T follicular helper cell (primary cell): ENCODE data around the gene CCDC33.

ENCODE experiments used
- DNase-seq: peaks from one replicate; pipeline ENCODE4 v3.0.0-alpha.2; 2020; ENCODE audit warnings: low read depth

The CCDC33 gene

DNA sequence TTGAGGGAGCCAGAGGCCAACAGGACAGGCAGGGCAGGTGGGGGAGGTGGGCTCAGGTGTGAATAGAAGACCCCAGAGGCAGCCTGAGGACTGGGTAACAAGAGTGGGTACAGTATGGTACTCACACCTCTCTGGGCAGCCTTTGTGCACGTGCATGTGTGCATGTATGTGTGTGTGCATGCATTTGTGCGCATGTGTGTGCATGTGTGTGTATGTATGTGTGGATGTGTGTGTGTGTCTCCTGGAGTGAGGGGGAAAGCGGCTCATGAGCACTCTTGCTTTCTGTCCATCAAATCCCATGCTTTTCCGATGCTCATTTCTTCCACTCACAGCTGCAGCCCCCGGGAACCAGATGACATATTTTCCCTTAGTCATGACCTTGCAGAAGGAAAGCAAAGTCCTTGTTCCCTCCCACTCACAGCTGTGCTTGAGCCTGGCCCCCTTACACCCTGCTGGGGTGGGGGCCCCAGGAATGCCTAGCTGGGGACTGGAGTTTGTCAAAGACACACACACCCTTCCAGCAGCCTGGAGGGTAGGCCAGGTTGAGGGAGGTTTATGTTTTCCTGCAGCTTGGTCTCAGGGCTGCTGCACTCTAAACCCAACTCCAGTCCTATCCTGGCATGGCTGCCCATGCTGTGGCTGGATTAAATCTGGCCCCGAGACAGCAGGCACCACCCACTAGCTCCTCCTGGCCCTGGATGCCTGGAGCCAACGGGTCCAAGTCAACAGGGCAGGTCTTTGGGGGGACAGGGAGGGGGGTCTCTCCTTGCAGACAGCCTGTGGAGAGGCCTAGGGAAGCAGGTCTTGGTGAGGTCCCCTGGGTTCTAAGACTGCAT lies 22.5 kb downstream of the CCDC33 start:
- no peak for DNase-seq

DNA sequence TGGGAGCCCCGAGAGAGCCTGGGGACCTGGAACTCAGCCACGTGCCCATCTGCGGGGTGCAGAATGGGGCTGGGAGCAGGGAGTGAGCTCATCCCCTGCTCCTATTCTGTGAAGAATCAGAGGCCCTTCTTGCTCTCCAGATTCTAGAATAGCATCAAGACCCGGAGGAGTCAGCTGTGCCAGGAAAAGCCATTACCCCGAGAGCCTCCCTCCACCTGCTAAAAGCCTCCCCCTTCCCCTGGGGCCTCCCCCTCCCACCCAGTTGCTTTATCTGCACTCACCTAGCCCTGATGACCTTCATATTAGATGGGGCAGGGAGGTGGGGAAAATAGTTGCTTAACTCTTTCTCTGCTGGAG lies 23.1 kb downstream of the CCDC33 start:
- DNase-seq: no peak

DNA sequence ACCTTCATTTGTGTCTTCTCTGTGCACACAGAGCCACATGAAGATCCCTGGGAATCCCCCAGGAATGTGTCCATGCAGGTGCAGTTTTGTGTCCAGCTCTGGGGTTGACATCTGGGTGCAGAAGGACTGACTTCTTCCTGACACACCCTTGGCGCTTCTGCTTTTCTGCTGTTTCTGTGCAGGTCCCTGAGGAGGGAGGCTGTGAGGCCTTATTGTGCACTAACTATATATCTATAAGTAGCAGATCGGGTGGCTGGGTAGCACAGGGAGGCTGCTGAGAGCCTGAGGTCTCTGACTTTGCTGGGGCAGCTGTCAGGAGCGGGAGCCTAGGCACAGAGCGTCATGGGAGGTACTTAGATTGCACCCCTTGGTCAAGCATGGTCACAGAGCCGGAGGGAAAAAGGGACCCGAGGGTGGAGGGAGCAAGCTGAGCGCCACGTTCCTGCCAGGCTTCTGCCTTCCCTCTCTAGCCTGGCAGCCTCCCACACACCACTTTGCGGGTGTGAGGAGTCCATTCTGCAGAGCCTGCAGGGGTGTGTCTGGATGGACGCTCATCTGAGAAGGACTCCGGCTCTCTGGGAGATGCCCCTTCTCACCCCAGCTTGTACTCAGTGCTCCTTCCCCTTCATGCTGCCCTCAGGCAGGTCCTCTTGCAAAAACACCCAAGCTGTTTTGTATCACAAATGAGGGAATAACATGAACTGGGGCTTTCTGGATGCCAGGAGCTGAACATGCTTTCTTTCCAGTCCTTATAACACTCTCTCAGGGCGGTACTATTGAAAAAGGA lies 23.9 kb downstream of the CCDC33 start:
- no peak for DNase-seq

DNA sequence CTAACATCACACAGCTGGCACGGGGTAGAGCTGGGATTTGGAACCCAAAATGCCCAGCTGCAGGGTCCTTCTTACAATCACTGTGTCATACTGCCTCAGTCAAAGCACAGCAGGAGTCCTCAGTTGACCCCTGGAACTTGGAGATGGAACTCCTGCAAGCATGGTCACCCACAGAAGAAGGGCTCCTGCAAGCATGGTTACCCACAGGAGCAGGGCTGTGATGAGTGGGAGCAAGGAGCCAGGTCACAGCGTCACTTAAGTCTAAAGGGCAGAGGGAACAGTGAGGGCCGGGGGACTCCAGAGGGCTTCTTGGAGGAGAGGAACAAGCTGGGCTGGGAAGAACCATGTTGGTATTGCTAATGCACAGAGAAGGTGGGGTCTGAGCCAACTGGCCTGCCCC lies 24.9 kb downstream of the CCDC33 start:
- DNase-seq: no peak

DNA sequence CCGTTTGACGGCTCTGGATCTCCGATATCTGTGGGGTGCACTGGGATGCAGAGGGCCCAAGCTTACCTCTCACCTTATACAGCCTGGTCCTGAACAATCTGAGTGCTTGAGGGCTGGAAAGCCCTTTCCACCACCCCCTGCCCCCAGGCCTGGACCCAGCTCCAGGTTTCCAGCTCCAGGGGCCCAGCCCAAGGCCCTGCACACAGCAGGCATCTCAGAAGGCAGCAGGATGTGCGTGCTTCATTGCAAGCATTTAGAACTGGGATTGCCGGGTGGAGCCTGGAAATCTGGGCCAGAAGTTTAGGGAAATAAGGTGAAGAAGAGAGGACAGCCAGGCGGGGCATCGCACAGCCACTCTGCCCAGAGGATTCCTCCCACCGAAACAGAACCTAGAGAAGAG lies 25.6 kb downstream of the CCDC33 start:
- no peak for DNase-seq

DNA sequence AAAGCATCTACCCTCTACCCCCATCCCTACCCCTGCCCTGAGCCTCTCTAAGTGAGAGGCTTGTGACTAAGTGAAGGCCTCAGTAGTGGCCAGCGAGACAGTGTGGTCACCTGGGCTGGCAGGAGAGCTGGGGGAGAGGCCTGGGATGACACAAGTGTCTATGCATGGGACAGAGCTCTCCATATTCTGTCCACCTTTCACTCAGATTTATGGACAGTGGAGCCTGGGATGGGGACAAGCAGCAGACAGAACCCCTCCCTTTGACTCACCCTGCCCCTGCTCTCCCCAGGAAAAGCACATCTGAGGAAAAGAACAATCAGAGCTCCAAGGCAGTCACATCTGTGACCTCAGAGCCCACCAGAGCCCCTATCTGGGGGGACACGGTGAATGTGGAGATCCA lies 26.0 kb downstream of the CCDC33 start:
- no peak for DNase-seq

DNA sequence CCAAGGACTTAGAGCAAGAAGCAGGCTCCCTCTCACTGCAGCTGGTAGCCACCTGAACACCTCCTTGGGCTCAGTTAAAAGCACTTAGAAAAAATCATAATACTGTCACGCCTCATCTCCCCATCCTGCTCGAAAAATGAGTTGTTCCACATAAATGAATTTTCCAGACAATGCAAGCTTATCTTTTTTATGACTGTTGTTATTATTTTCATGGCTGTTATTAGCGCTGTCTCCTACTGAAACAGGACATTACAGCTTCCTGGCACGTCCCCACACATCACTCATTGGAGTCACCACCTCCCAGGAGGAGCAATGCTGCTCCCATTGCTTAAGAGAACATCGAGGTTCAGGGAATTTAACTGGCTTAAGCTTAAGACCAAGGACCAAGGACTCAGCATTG lies 26.5 kb downstream of the CCDC33 start:
- no peak for DNase-seq

DNA sequence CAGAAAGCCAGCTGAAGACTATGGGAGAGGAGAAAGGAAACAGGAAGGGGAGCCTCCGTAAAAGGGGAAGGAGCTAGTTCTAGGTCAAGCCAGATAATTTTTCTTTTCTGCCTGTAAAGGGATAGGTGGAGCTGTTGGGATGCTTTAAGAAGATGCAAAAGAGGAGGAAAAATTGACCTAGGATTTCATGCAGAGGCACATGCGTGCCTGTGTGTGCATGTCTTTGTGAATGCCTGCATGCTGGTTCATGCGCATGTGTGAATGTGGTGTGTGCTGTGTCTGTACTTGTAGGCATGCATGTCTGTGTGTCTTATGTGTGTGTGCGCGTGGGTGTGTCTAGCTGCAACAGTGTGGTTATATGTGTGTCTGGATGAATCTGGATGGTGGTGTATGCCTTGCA lies 27.3 kb downstream of the CCDC33 start:
- DNase-seq: no peak

DNA sequence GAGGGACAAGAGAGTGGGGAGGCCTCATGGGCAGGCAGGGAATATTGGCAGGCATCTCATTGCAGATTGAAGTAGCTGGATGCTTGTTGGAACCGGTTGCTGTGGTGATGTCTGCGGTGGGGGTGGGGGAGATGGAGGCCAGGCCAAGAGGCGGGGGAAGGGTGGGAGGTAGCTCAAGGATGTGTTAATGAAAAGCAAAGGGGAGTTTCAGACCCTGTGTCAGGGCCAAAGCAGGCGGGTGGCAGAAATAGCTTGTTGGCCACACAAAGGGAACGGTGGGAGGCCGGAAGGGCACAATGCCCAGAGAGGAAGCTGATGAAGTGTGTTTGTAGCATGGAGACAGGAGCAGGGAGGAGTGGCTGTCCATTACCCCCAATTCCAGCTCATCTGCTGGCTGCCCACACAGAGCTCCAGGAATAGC lies 28.0 kb downstream of the CCDC33 start:
- no peak for DNase-seq

DNA sequence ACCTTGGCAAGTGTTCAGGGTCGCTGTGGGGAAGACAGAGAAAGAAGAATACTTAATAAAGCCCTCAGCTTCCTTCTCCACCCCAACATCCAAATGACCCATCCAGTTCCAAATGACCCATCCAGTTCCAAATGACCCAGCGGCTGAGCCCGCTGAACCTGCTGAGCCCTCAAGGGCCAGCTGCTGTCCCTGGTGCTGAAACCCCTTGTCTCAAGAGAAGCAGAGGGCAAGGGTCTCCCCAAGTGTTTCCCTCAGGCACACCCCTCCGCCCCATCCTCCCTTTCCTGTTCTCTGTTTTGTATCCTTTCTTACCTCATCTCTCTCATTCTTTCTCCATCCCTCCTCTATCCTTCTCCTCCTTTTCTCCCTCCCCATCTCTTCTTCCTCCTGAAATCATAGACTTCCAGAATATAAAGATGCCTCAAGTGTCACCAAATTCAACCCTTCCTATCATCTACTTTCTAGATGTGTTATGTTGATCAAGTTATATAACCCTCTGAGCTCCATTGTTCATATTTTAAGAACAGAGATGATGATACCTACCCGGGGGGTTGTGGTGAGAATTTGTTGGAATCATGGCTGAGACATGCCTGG lies 29.0 kb downstream of the CCDC33 start:
- DNase-seq: no peak

DNA sequence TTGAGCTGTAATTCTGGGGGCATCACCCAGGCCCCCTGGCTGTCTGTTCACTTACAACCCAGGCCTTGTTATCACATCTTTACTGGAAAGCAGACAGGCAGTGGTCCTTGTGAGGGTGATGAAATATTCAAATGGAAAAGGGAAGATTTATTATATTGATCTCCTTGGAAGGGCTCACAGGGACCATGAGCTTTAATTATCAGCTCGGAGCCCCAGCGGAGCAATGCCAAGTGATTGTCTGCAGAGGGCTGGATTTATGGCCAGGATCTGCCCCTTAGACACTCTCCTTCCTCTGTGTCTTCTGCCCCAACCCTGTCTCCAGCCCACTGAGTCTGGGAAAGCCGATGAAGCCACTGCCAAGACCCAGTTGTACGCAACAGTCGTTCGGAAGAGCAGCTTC lies 31.9 kb downstream of the CCDC33 start:
- no peak for DNase-seq

DNA sequence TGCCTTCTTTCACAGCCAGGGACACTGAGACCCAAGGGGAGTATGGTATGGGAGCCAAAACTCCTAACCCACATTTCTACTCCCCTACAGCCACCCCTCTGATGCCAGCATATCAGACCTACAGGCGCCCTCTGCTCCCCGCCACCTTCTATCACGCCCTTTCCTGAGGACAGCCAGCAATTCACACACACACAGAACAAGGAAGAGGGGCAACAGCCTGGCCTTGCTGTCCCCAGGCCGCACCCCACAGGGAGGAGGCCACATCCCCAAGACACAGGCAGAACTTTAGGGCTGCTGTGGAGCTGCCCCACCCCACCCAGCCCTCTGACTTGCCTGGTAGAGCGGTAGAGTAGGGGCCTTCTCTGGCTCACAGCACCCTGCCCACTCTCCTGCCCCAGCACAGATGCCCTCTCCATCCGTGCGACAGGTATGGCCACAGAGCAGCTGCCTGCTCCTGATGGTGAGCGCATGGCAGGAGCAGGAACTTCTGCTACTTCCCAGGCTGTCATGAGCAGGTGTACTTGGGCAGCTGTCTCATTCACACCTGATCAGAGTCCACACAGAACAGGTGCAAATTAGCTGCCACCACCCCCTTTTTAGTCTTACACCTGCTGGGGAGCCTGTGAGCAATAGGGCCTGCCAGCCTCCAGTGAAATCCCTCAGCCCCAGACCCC lies 33.4 kb downstream of the CCDC33 start:
- no peak for DNase-seq

DNA sequence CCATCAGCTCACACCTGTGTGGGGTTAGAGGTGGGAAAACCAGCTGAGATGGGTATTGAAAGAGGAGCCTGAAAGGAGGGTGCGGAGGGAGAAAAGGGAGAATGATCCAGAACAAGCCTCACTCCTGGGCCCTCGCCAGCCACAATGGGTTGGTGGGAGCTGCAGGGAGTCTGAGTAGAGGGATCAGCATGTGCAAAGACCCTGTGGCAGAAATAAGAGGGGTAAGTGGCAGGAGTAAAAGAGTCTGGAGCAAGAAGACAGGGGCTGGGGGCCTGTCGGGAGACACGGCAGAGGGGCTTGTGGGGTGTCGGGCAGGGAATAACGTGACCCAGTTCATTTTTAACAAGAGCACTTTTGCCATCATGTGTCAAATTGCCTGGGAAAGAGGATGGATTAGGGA lies 34.0 kb downstream of the CCDC33 start:
- no peak for DNase-seq

DNA sequence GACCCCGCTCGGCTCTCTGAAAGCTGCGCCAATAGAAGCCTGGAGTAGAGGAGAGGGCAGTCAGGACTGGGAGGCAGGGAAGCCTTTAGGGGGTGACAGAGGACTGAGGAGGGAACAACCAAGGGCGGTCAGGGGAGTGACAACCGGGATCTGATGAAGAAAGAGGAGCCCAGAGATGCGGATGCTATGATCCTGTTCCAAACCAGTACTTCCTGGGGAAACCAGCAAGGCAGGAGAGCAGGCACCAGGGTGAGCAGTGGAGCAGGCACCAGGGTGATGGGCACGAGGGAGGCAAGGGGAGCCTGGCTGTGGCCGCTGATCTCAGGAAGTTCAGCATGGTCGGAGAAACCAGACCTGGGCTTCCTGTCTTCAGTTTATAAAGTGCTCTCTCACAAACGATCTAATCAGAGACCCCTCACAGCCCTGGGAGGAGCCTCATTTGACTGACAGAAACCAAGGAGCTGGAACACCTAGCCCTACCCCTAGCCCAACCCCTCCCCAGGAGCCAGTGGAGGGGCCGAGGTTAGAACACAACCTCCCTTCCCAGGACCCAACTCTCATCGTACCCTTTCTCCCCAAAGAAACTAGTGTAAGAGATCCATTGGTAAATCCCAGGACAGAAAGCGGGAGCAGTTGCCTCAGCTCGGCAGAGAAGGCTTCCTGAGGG lies 34.9 kb downstream of the CCDC33 start:
- DNase-seq: no peak

DNA sequence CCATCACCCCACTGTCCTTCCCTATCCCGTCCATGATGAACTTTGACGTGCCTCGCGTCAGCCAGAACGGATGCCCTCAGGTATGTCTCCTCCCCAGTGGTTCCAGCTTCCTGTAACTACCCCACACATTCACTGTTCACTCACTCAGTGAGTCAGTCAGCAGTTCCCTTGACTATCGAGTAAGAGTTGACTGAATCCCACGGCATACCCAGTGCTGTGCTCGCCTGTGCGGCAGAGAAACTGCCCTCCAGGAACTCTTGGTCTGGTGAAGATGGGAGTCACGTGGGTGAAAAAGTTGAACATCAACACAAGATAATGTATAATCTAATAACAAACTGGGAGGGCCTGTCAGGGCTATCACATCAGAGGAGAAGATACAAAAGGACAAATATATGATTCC lies 36.7 kb downstream of the CCDC33 start:
- no peak for DNase-seq

DNA sequence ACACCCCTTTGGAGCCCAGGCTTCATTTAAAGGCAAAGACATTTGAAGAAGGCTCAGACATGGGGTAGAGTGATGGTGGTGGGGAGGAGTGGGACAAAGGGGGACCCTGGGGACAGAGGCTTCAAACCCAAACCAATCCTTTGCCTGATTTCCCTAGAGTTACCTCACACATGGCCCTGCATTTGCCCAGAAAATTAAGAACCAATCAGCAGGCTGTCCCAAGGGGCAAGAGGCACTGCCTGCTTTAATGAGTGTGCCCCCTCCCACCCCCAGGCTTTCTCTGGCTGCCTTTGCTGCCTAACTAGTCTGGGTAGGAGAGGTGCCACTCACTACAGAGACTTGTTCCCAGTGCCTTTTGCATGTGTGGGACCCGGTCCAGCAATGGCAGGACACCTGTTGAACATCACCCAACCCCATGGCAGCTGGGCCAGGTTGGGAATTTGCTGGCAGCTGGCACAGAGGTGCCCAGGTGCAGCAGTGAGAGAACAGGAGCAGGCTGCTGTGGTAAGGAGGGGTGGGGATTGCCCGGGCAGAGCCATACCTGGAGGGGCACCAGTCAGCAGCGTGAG lies 38.4 kb downstream of the CCDC33 start:
- no peak for DNase-seq

DNA sequence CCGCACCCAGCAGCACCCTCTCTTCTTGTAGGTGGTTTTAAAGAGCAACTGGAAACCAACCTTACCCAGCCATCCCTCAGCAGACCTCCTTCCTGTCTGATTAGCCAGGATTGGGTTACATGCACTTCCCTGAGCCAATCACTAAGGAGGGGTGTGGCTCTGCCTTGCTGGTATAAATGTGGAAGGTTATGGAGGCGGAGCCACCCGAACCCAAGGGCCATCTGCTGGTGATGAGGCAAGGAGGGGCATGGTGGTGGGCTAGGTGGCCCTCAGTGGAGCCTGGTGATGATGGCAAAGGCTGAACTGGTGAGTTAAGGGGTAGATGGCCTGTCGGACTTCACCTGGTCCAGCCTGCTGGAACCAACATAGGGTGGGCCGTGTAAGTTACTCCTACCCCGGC lies 39.8 kb downstream of the CCDC33 start:
- no peak for DNase-seq

DNA sequence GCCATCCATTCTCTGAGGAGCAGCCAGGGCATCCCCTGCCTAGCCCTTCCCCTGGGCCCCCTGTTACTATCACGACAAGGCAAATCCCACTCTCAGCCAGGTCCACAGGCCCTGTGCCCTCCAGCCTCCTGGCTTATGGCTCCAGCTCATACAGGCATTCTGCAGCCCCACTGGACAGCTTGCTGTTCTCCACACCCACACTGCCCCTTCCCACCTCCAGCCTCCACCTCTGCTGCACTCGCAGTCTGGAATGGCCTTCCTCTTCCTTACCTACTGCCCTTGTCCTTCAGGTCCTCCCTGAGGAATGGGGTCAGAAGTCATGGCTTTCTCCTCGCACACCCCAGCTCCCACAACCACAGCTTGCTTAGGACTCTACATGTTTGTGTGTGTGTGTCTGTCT lies 40.4 kb downstream of the CCDC33 start:
- DNase-seq: no peak

DNA sequence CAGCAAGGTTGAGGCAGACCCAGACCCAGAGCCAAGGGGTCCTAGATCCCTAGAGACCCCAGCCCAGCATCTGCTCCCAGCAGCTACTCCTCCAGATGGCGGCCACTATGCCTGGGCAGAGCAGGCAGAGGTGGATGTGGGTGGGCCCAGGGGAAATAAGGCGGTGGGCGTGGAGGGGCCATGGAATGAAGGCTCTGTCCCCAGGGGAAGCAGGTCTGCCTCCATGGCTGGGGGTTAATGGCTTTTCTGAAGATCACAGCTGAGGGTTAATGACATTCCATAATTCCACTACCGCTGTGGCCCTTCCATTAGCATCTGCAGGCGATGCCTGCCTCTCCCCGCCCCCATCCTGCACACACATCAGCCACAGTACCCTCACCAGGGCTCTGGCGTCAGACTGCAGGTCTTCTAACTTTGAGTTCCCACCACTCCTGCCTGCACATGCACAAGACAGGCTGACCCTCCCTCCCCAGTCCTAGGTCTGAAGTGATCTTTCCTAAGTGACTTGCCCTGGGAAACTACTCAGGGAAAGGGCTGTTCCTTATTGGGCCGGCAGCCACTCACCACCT lies 41.2 kb downstream of the CCDC33 start:
- no peak for DNase-seq

DNA sequence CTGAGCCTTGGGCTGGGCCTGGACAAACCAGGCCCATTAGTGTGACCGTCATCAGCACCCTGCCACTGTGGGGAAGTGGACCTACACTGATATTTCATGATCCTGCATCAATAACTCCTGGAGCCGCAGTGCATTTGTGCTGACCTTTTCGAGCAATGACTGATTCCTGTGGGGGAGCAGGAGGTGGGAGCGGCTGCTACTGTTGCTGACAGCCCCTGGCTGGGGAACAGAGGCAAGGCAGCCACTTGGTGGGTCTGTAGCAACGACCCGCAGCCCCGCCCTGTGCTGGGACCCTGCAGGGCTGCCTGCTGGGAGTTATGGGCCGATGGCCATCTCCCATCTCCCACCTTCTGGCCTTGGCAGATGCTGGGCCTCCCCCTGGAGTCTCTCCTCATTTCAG lies 42.1 kb downstream of the CCDC33 start:
- no peak for DNase-seq
